ENCODE results near the gene MGAT4B. TPM values are rescaled to one million over a fixed set of nuclear protein-coding genes. Genes with fewer than 3 reads are reported as not detected.

Gene MGAT4B
- total RNA-seq, 6 experiments from 2014 or later, result 151 to 259 (median 181) TPM

DNA sequence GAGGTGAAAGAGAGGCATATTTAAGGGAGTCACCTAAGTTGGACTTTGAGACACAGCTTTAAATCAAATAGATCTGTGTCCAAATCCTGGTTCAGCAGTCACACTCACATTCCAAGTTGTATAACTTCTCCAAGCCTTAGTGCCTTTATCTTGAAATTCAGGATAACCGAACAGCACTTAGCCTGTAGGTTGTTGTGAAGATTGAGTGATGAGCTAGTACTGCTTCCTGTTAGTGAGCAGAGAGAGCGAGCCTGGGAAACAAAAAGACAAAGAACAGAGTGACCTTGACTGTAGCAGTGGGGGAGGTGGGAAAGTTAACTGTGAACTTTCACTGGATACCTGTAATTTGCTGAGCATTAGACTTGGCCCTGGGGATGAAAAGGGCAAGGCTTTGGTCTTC lies 51.6 kb downstream of the MGAT4B start:
- H3K27me3 ChIP-seq, result no peaks in the 10 kb centered on the region
- H3K36me3 ChIP-seq, result no peaks in the 10 kb centered on the region
- peaks cover 0 to 31% (median 16%) of the 10 kb centered on the region in 4 donors for H3K4me1 ChIP-seq
- WGBS (ENCODE audit: insufficient coverage, low coverage, low lambda C conversion rate, missing lambda C conversion rate), result 26% methylated on average over 2 of the region's 2 CpGs
- H3K27ac ChIP-seq, result peak overlapping the region in 2 of 3 donors; percentile 8 to 21
- no peak for DNase-seq
- ATAC-seq, result peak; percentile 68 to 86 (median 73)
- intact Hi-C loops (cut with DNase I), result no loop called here
- no peak overlapping the region for H3K4me3 ChIP-seq
- H3K9me3 ChIP-seq, result no peaks in the 10 kb centered on the region
- TF ChIP-seq, protein P1, sequence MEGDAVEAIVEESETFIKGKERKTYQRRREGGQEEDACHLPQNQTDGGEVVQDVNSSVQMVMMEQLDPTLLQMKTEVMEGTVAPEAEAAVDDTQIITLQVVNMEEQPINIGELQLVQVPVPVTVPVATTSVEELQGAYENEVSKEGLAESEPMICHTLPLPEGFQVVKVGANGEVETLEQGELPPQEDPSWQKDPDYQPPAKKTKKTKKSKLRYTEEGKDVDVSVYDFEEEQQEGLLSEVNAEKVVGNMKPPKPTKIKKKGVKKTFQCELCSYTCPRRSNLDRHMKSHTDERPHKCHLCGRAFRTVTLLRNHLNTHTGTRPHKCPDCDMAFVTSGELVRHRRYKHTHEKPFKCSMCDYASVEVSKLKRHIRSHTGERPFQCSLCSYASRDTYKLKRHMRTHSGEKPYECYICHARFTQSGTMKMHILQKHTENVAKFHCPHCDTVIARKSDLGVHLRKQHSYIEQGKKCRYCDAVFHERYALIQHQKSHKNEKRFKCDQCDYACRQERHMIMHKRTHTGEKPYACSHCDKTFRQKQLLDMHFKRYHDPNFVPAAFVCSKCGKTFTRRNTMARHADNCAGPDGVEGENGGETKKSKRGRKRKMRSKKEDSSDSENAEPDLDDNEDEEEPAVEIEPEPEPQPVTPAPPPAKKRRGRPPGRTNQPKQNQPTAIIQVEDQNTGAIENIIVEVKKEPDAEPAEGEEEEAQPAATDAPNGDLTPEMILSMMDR (IDR thresholded peaks at IDR 0.05), result no peak
- no peak for TF ChIP-seq POLR2A (IDR thresholded peaks at IDR 0.05)

DNA sequence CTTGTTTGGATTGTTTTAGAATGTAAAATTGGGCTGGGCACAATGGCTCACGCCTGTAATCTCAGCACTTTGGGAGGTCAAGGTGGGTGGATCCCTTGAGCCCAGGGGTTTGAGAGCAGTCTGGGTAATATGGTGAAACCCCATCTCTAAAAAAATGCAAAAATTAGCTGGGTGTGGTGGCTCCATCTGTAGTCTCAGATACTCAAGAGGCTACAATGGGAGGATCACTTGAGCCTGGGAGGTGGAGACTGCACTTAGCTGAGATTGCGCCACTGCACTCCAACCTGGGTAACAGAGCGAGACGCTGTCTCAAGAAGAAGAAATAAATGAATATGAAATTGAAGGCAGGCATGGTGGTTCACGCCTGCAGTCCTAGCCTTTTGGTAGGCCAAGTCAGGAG lies 52.7 kb downstream of the MGAT4B start:
- Histone ChIP-seq H3K4me3 (no peak overlapping the region), H3K27me3 (no peaks in the 10 kb centered on the region), H3K9me3 (no peaks in the 10 kb centered on the region), H3K36me3 (no peaks in the 10 kb centered on the region), H3K27ac (peak overlapping the region in 1 of 3 donors; percentile 21), H3K4me1 (peaks cover 0 to 31% (median 16%) of the 10 kb centered on the region in 4 donors)
- ATAC-seq, result no peak
- TF ChIP-seq, protein P1 (IDR thresholded peaks at IDR 0.05), result no peak
- no peak for TF ChIP-seq POLR2A (IDR thresholded peaks at IDR 0.05)
- intact Hi-C loops (cut with DNase I), result no loop called here
- WGBS (ENCODE audit: insufficient coverage, low coverage, low lambda C conversion rate, missing lambda C conversion rate), result 81% methylated on average over 4 of the region's 5 CpGs
- DNase-seq, result no peak

DNA sequence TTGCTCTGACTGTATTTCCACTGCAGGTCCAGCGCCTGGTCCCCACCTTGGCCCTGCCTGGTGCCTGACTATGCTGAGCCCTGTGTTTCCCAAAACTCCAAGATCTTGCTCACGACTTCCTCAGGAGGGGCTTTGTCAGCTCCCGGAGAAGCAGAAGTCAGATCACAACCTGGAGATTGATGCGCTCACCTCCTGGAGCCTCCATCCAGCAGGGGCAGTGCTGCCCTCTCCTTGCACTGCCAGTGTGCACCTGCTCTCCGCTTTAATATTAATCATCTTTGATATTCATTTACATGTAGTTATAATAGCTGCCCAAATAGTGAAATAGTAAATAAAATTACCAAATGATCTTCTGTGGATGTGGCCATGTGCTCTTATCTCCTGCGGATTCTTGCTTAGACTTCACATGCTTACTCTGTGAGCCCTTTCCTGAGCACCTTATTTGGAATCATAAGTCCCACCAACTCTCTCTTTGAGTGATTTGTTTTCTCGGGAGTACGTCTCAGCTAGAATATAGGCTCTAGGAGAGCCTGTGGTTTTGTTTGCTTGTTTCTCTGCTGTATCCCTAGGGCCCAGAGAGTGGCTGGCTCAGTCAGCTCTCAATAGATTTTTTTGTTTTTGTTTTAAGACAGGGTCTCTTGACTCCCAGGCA lies 56.7 kb downstream of the MGAT4B start:
- intact Hi-C loops (cut with DNase I), result no loop called here
- TF ChIP-seq, protein P1 (IDR thresholded peaks at IDR 0.05), result no peak
- H3K27me3 ChIP-seq, result no peaks in the 10 kb centered on the region
- no peaks in the 10 kb centered on the region for H3K9me3 ChIP-seq
- H3K36me3 ChIP-seq, result no peaks in the 10 kb centered on the region
- no peak overlapping the region for H3K4me3 ChIP-seq
- H3K27ac ChIP-seq, result no peak overlapping the region
- ATAC-seq, result no peak
- peaks cover 0 to 12% (median 6%) of the 10 kb centered on the region in 4 donors for H3K4me1 ChIP-seq
- 92% methylated on average over 5 of the region's 8 CpGs for WGBS (ENCODE audit: insufficient coverage, low coverage, low lambda C conversion rate, missing lambda C conversion rate)
- DNase-seq, result no peak

DNA sequence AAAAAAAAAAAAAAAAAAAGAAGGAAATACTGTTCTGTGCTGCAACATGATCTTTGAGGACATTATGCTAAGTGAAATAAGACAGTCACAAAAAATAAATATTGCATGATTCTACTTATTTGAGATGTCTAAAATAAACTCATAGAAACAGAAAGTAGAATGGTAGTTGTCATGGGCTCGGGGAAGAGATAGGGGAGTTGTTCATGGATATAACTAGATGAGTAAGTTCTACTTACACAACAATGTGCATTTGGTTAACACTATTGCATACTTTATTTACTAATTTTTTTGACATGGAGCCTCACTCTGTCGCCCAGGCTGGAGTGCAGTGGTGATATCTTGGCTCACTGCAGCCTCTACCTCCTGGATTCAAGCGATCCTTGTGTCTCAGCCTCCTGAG lies 58.9 kb downstream of the MGAT4B start:
- ATAC-seq, result peak in 1 of 4 donors; percentile 59
- Histone ChIP-seq H3K4me1 (no peaks in the 10 kb centered on the region), H3K9me3 (no peaks in the 10 kb centered on the region), H3K36me3 (no peaks in the 10 kb centered on the region), H3K27ac (no peak overlapping the region), H3K4me3 (no peak overlapping the region), H3K27me3 (no peaks in the 10 kb centered on the region)
- DNase-seq, result no peak
- WGBS (ENCODE audit: insufficient coverage, low coverage, low lambda C conversion rate, missing lambda C conversion rate), result 44% methylated on average over 2 of the region's 3 CpGs
- intact Hi-C loops (cut with DNase I), result no loop called here
- TF ChIP-seq POLR2A (IDR thresholded peaks at IDR 0.05), result no peak
- TF ChIP-seq, protein P1 (IDR thresholded peaks at IDR 0.05), result no peak

MicroRNAs within 50 kb of the gene (microRNA counts, 767-probe panel; counts per million panel counts)
- microRNA hsa-miR-1229, result 237 counts per million

Small RNAs within 50 kb of the gene (microRNA-seq; reads per million reads assigned to microRNA genes)
- gene MIR1229, result 3.2 to 7.7 reads per million in 2 donors

Small RNAs within 50 kb of the gene (small RNA-seq; reads per million reads assigned to genes)
- gene MIR1229, result 0 reads per million in 2 experiments
- gene RF00019, result 0 reads per million in 2 experiments

Other genes starting within 250 kb of the MGAT4B start
- gene HNRNPH1, start 183.2 kb downstream of the MGAT4B start, total RNA-seq, result 100 to 1,000 TPM; 140 to 305 (median 219) TPM
- gene CBY3, start 125.8 kb downstream of the MGAT4B start, total RNA-seq, result not detected
- gene CANX, start 107.9 kb downstream of the MGAT4B start, total RNA-seq, result 100 to 1,000 TPM; 363 to 606 (median 456) TPM
- 1 to 10 TPM; 6.2 to 8.8 (median 8.0) TPM for gene MAML1, start 74.0 kb downstream of the MGAT4B start, total RNA-seq
- gene LTC4S, start 12.9 kb downstream of the MGAT4B start, total RNA-seq, result 1 to 10 TPM in 3 of 6 experiments, under 1 TPM in 2, not detected in 1; 0.73 to 1.7 (median 1.4) TPM
- 1,000 to 10,000 TPM in 2 of 6 experiments, 100 to 1,000 TPM in 4; 195 to 1,174 (median 649) TPM for gene SQSTM1, start 14.0 kb upstream of the MGAT4B start, total RNA-seq
- 10 to 100 TPM in 3 of 6 experiments, 1 to 10 TPM in 3; 4.7 to 14.7 (median 9.0) TPM for gene MRNIP, start 52.0 kb upstream of the MGAT4B start, total RNA-seq
- gene TBC1D9B, start 101.0 kb upstream of the MGAT4B start, total RNA-seq, result 10 to 100 TPM; 58.7 to 81.9 (median 69.5) TPM